Skeletal muscle tissue (tissue), 4 donors: ENCODE measurements around the gene CENPK. TPM values are rescaled to one million over a fixed set of nuclear protein-coding genes. Genes with fewer than 3 reads are reported as not detected.
"Not testable (repeated sequence)": the region's sequence is repeated elsewhere in the genome, so short reads cannot be mapped to it uniquely, and the experiment has no call there.

Source experiments
- H3K27ac ChIP-seq: one replicate; pipeline ENCODE4 v1.7.0; 2013; ENCODE audit warnings: mild to moderate bottlenecking, low read depth, low read length, inconsistent platforms
- H3K27me3 ChIP-seq, 3 donors: one replicate each; pipeline ENCODE4 v1.7.0; 2013; ENCODE audit warnings: low read length in 3 of 3; ENCODE audit not compliant: control insufficient read depth in 3 of 3, insufficient read depth in 3 of 3
- H3K36me3 ChIP-seq, 3 donors: one replicate each; pipeline ENCODE4 v1.7.0; 2013; ENCODE audit warnings: low read length in 3 of 3; ENCODE audit not compliant: control insufficient read depth in 3 of 3, insufficient read depth in 3 of 3
- H3K4me1 ChIP-seq, 3 donors: one replicate each; pipeline ENCODE4 v1.7.0; 2013; ENCODE audit warnings: low read length in 3 of 3, mild to moderate bottlenecking in 3 of 3; ENCODE audit not compliant: control insufficient read depth in 3 of 3, insufficient read depth in 3 of 3
- H3K4me3 ChIP-seq, 3 donors: one replicate each; pipeline ENCODE4 v1.7.0; 2013; ENCODE audit warnings: low read length in 3 of 3
- H3K9ac ChIP-seq, 3 donors: one replicate each; pipeline ENCODE4 v1.7.0; 2013; ENCODE audit warnings: low read length in 3 of 3, mild to moderate bottlenecking in 3 of 3, moderate library complexity in 2 of 3, low read depth in 1 of 3
- H3K9me3 ChIP-seq, 3 donors: one replicate each; pipeline ENCODE4 v1.7.0; 2013; ENCODE audit warnings: low read length in 3 of 3; ENCODE audit not compliant: control insufficient read depth in 3 of 3
- total RNA-seq: library from RNA; depleted of rRNA; stranded (reverse); fragments of >200 nt; gene quantifications from one replicate; pipeline ENCODE4 v1.2.3, GENCODE V29; 2014
- donor health status: Osteomylitis.

Gene CENPK
- total RNA-seq, 1 donor from 2014 or later, result 12.5 TPM

- no peaks in the 10 kb centered on the region for H3K36me3 ChIP-seq
- H3K9me3 ChIP-seq, result no peaks in the 10 kb centered on the region
- H3K27ac ChIP-seq, result no peak overlapping the region
- no peaks in the 10 kb centered on the region for H3K4me1 ChIP-seq
- H3K9ac ChIP-seq, result no peak overlapping the region
- H3K27me3 ChIP-seq, result no peaks in the 10 kb centered on the region
- no peak overlapping the region for H3K4me3 ChIP-seq
Measured at GRCh38 chr5:65512170-65512937, 50.6 kb downstream of the CENPK start.

- no peaks in the 10 kb centered on the region for H3K9me3 ChIP-seq
- no peaks in the 10 kb centered on the region for H3K36me3 ChIP-seq
- no peak overlapping the region for H3K4me3 ChIP-seq
- H3K27ac ChIP-seq, result no peak overlapping the region
- H3K9ac ChIP-seq, result no peak overlapping the region
- no peaks in the 10 kb centered on the region for H3K4me1 ChIP-seq
- no peaks in the 10 kb centered on the region for H3K27me3 ChIP-seq
Measured at GRCh38 chr5:65508978-65509377, 54.0 kb downstream of the CENPK start.

- Histone ChIP-seq H3K36me3 (no peaks in the 10 kb centered on the region), H3K27me3 (no peaks in the 10 kb centered on the region), H3K9ac (no peak overlapping the region), H3K9me3 (no peaks in the 10 kb centered on the region), H3K4me3 (no peak overlapping the region), H3K4me1 (no peaks in the 10 kb centered on the region), H3K27ac (no peak overlapping the region)
Measured at GRCh38 chr5:65506961-65507360, 56.0 kb downstream of the CENPK start.

- no peaks in the 10 kb centered on the region for H3K27me3 ChIP-seq
- H3K36me3 ChIP-seq, result no peaks in the 10 kb centered on the region
- H3K9ac ChIP-seq, result no peak overlapping the region
- H3K4me1 ChIP-seq, result no peaks in the 10 kb centered on the region
- no peak overlapping the region for H3K27ac ChIP-seq
- H3K4me3 ChIP-seq, result no peak overlapping the region
- H3K9me3 ChIP-seq, result no peaks in the 10 kb centered on the region
Measured at GRCh38 chr5:65489119-65489518, 73.8 kb downstream of the CENPK start.

- H3K4me3 ChIP-seq, H3K9ac ChIP-seq, H3K4me1 ChIP-seq, H3K27me3 ChIP-seq, H3K27ac ChIP-seq, H3K36me3 ChIP-seq, H3K9me3 ChIP-seq: not testable (repeated sequence)
Measured at GRCh38 chr5:65488038-65488687, 74.8 kb downstream of the CENPK start.

- not testable (repeated sequence) for H3K27ac ChIP-seq, H3K36me3 ChIP-seq, H3K9me3 ChIP-seq, H3K27me3 ChIP-seq, H3K4me1 ChIP-seq, H3K9ac ChIP-seq, H3K4me3 ChIP-seq
Measured at GRCh38 chr5:65486803-65487202, 76.2 kb downstream of the CENPK start.

GRCh38 chr5:65485405-65485804, 77.6 kb downstream of the CENPK start:
- Histone ChIP-seq H3K4me1 (peaks cover 3 to 14% (median 5%) of the 10 kb centered on the region in 3 donors), H3K9ac (no peak overlapping the region), H3K27ac (no peak overlapping the region), H3K27me3 (no peaks in the 10 kb centered on the region), H3K4me3 (no peak overlapping the region), H3K9me3 (no peaks in the 10 kb centered on the region), H3K36me3 (no peaks in the 10 kb centered on the region)

- H3K4me1 ChIP-seq, result peaks cover 3 to 14% (median 8%) of the 10 kb centered on the region in 3 donors
- no peaks in the 10 kb centered on the region for H3K9me3 ChIP-seq
- peak overlapping the region; percentile 69 to 83 (median 70) for H3K4me3 ChIP-seq
- H3K27me3 ChIP-seq, result no peaks in the 10 kb centered on the region
- peak overlapping the region in 2 of 3 donors; percentile 58 to 73 for H3K9ac ChIP-seq
- H3K27ac ChIP-seq, result peak overlapping the region; percentile 78
- no peaks in the 10 kb centered on the region for H3K36me3 ChIP-seq
Measured at GRCh38 chr5:65483546-65484346, 79.2 kb downstream of the CENPK start.

- Histone ChIP-seq H3K9me3 (no peaks in the 10 kb centered on the region), H3K4me1 (peaks cover 3 to 14% (median 8%) of the 10 kb centered on the region in 3 donors), H3K27me3 (no peaks in the 10 kb centered on the region), H3K36me3 (no peaks in the 10 kb centered on the region), H3K27ac (peak overlapping the region; percentile 78), H3K9ac (peak overlapping the region; percentile 58 to 86 (median 73)), H3K4me3 (peak overlapping the region; percentile 69 to 83 (median 70))
Measured at GRCh38 chr5:65482736-65483545, 80.0 kb downstream of the CENPK start.
